Gastroesophageal sphincter (tissue), 3 donors: Measurements from ENCODE around the gene E4F1.

Source experiments
- CTCF ChIP-seq, 4 experiments: fragments of 200-600 bp in 2 of 4; fragments of 450-650 bp in 2 of 4; sonication (generic) in 1 of 4; IDR thresholded peaks; one replicate each; pipeline ENCODE4 v1.5.1; 2017 to 2019; ENCODE audit warnings: antibody characterized with exemption in 4 of 4, mild to moderate bottlenecking in 2 of 4, moderate library complexity in 2 of 4
- EP300 ChIP-seq: sonication (generic); formaldehyde crosslinking; IDR thresholded peaks from one replicate; pipeline ENCODE4 v1.6.1; 2017; ENCODE audit warnings: antibody characterized with exemption, mild to moderate bottlenecking
- POLR2A ChIP-seq, 2 donors: fragments of 450-650 bp; IDR thresholded peaks; one replicate each; pipeline ENCODE4 v1.6.1; 2017; ENCODE audit warnings: antibody characterized with exemption in 2 of 2, mild to moderate bottlenecking in 2 of 2, moderate library complexity in 1 of 2
- POLR2AphosphoS5 ChIP-seq: sonication (generic); formaldehyde crosslinking; IDR thresholded peaks from one replicate; pipeline ENCODE4 v1.6.1; 2017; ENCODE audit warnings: antibody characterized with exemption

DNA sequence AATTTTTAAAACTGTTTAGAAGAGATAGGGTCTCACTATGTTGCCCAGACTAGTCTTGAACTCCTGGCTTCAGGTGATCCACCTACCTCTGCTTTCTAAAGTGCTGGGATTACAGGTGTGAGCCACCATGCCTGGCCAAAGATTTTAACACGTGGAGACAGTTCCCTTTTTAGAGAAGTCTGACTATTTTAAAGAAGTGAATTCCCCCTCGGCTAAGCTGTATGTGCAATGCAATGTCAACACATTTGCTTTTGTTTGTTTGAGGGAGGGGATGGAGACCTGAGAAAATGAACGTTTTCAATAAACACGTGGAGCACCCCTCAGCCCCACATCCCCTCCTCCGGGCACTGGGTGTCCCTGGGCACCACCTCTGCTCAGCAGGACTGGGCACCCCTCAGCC is 58.9 kb downstream of the E4F1 start:
- TF ChIP-seq CTCF (IDR thresholded peaks at IDR 0.05), result no peak
- TF ChIP-seq POLR2AphosphoS5, result no peak
- TF ChIP-seq POLR2A (IDR thresholded peaks at IDR 0.05), result no peak
- no peak for TF ChIP-seq EP300
